H1 (cell line): ENCODE measurements around the gene FBXO30. TPM values are rescaled to one million over a fixed set of nuclear protein-coding genes. Genes with fewer than 3 reads are reported as not detected.

ENCODE experiments used
- CTCF ChIA-PET: fragments of 300-600 bp; sonication (Branson Sonifier 250); formaldehyde crosslinking; loops from one replicate; lab custom pipeline; 2021; ENCODE audit not compliant: partially characterized antibody; lab: Charles Lee
- POLR2A ChIA-PET: fragments of 300-600 bp; sonication (Branson Sonifier 250); formaldehyde crosslinking; loops from one replicate; lab custom pipeline; 2021; ENCODE audit warnings: inconsistent platforms; ENCODE audit not compliant: partially characterized antibody; lab: Charles Lee
- DNase-seq, 2 experiments: peaks; one replicate each; pipeline versions ENCODE4 v3.0.0 to v3.0.0-alpha.2; 2010 to 2022; ENCODE audit warnings: low spot score in 2 of 2, low read depth in 1 of 2, mixed read lengths in 1 of 2
- FAIRE-seq: peaks from 2 replicates; lab custom pipeline; 2011; peaks lifted over from hg19 to GRCh38; lab: Jason Lieb, UNC
- H2AFZ ChIP-seq: 2 replicates; pipeline ENCODE4 v1.8.1; 2012; ENCODE audit warnings: low read length, inconsistent platforms
- H2AK5ac ChIP-seq: 2 replicates; pipeline ENCODE4 v1.6.1; 2013; ENCODE audit warnings: low read depth, low read length
- H2BK120ac ChIP-seq: replicated peaks from 2 replicates; pipeline ENCODE3; 2013; ENCODE audit warnings: low read depth, low read length, inconsistent platforms
- H2BK12ac ChIP-seq: 2 replicates; pipeline ENCODE4 v1.6.1; 2013; ENCODE audit warnings: low read depth, low read length
- H2BK15ac ChIP-seq: 2 replicates; pipeline ENCODE4 v1.6.1; 2013; ENCODE audit warnings: low read length
- H2BK20ac ChIP-seq: 2 replicates; pipeline ENCODE4 v1.6.1; 2013; ENCODE audit warnings: low read length
- H2BK5ac ChIP-seq: 2 replicates; pipeline ENCODE4 v1.6.1; 2013; ENCODE audit warnings: low read depth, low read length
- H3K14ac ChIP-seq: 2 replicates; pipeline ENCODE4 v1.6.1; 2013; ENCODE audit warnings: inconsistent platforms; ENCODE audit not compliant: insufficient read length
- H3K18ac ChIP-seq: 2 replicates; pipeline ENCODE4 v1.6.1; 2013; ENCODE audit warnings: low read length; ENCODE audit errors: extremely low read depth
- H3K23ac ChIP-seq: 2 replicates; pipeline ENCODE4 v1.6.1; 2013; ENCODE audit warnings: inconsistent platforms; ENCODE audit not compliant: insufficient read length
- H3K23me2 ChIP-seq: 2 replicates; pipeline ENCODE4 v1.6.1; 2013; ENCODE audit warnings: low read depth, low read length
- H3K27ac ChIP-seq: 2 replicates; pipeline ENCODE4 v1.6.1; 2011; ENCODE audit warnings: low read depth, low read length, inconsistent platforms
- H3K27me3 ChIP-seq, 4 experiments: replicated peaks in 1 of 4; 1 replicate in 1 of 4; 2 replicates in 3 of 4; pipeline versions ENCODE4 v1.6.1 to v1.8.1; 2011 to 2013; ENCODE audit warnings: low read length in 3 of 4, mild to moderate bottlenecking in 3 of 4, inconsistent platforms in 2 of 4, mixed read lengths in 2 of 4, moderate library complexity in 1 of 4; ENCODE audit not compliant: control insufficient read depth in 3 of 4, insufficient read depth in 3 of 4; ENCODE audit errors: extremely low read depth in 1 of 4
- H3K36me3 ChIP-seq, 4 experiments: 2 replicates each; pipeline versions ENCODE4 v1.6.1 to v1.8.1; 2011 to 2013; ENCODE audit warnings: mild to moderate bottlenecking in 4 of 4, low read length in 3 of 4, moderate library complexity in 2 of 4, control low read depth in 1 of 4, inconsistent platforms in 1 of 4; ENCODE audit not compliant: insufficient read depth in 4 of 4, control insufficient read depth in 2 of 4
- H3K4ac ChIP-seq: replicated peaks from 2 replicates; pipeline ENCODE3; 2013; ENCODE audit warnings: low read length, low read depth, mixed read lengths, inconsistent platforms; ENCODE audit not compliant: insufficient read length
- H3K4me1 ChIP-seq, 4 experiments: replicated peaks in 1 of 4; 1 replicate in 1 of 4; 2 replicates in 3 of 4; pipeline versions ENCODE4 v1.6.1 to v1.8.1; 2011 to 2013; ENCODE audit warnings: low read length in 3 of 4, inconsistent platforms in 2 of 4, mixed read lengths in 1 of 4; ENCODE audit not compliant: insufficient read depth in 4 of 4, control insufficient read depth in 3 of 4
- H3K4me2 ChIP-seq, 2 experiments: 2 replicates each; pipeline versions ENCODE4 v1.6.1 to v1.8.1; 2011 to 2013; ENCODE audit warnings: low read depth in 2 of 2, low read length in 2 of 2, control low read depth in 1 of 2, inconsistent platforms in 1 of 2, mild to moderate bottlenecking in 1 of 2; ENCODE audit not compliant: insufficient read depth in 1 of 2
- H3K4me3 ChIP-seq, 4 experiments: fragments of 200-600, 300-600 bp in 1 of 4; sonication (generic), shearing (Covaris generic), sonication (Bioruptor Twin) in 1 of 4; 2 replicates each; pipeline versions ENCODE4 v1.5.1 to v1.8.1; 2011 to 2016; ENCODE audit warnings: low read length in 4 of 4, low read depth in 3 of 4, control low read depth in 2 of 4, inconsistent platforms in 2 of 4, mild to moderate bottlenecking in 2 of 4, mixed read lengths in 1 of 4, moderate library complexity in 1 of 4; ENCODE audit not compliant: insufficient read depth in 2 of 4; ENCODE audit errors: extremely low read depth in 1 of 4
- H3K56ac ChIP-seq: replicated peaks from 2 replicates; pipeline ENCODE3; 2013; ENCODE audit warnings: low read depth, mild to moderate bottlenecking, mixed read lengths, low read length, inconsistent platforms; ENCODE audit not compliant: insufficient read length
- H3K79me1 ChIP-seq: 2 replicates; pipeline ENCODE4 v1.6.1; 2013; ENCODE audit warnings: low read depth, low read length, control low read depth
- H3K79me2 ChIP-seq, 2 experiments: 2 replicates each; pipeline versions ENCODE4 v1.6.1 to v1.8.1; 2012 to 2013; ENCODE audit warnings: low read length in 2 of 2, mild to moderate bottlenecking in 2 of 2, inconsistent platforms in 1 of 2; ENCODE audit not compliant: insufficient read depth in 2 of 2, control insufficient read depth in 1 of 2
- H3K9ac ChIP-seq, 4 experiments: replicated peaks in 1 of 4; 1 replicate in 1 of 4; 2 replicates in 3 of 4; pipeline versions ENCODE4 v1.6.1 to v1.8.1; 2011 to 2013; ENCODE audit warnings: low read depth in 3 of 4, low read length in 3 of 4, control low read depth in 2 of 4, mild to moderate bottlenecking in 2 of 4, moderate library complexity in 2 of 4, inconsistent platforms in 1 of 4; ENCODE audit errors: extremely low read depth in 1 of 4
- H3K9me3 ChIP-seq, 2 experiments: 2 replicates each; pipeline versions ENCODE4 v1.6.1 to v1.8.1; 2012 to 2013; ENCODE audit warnings: mild to moderate bottlenecking in 2 of 2, moderate library complexity in 2 of 2, control low read depth in 1 of 2, inconsistent platforms in 1 of 2, low read depth in 1 of 2, low read length in 1 of 2, mixed read lengths in 1 of 2; ENCODE audit not compliant: insufficient read depth in 2 of 2
- H4K20me1 ChIP-seq, 2 experiments: replicated peaks in 1 of 2; 2 replicates each; pipeline versions ENCODE3 to v1.8.1; 2011 to 2013; ENCODE audit warnings: inconsistent platforms in 2 of 2, low read length in 2 of 2, mild to moderate bottlenecking in 1 of 2; ENCODE audit not compliant: insufficient read depth in 2 of 2, control insufficient read depth in 1 of 2
- H4K5ac ChIP-seq: 2 replicates; pipeline ENCODE4 v1.6.1; 2013; ENCODE audit warnings: low read length, low read depth, mixed read lengths, inconsistent platforms; ENCODE audit not compliant: insufficient read length
- H4K8ac ChIP-seq: 2 replicates; pipeline ENCODE4 v1.8.0; 2013; ENCODE audit warnings: mild to moderate bottlenecking, moderate library complexity, low read length, inconsistent platforms; ENCODE audit not compliant: insufficient read depth; ENCODE audit errors: extremely low read depth
- H4K91ac ChIP-seq: replicated peaks from 2 replicates; pipeline ENCODE3; 2013; ENCODE audit warnings: low read length, mixed read lengths, inconsistent platforms; ENCODE audit not compliant: insufficient read length
- ATF3 ChIP-seq: IDR thresholded peaks from 2 replicates; pipeline ENCODE4 v1.6.1; 2011; ENCODE audit warnings: low read depth, mild to moderate bottlenecking, low read length; ENCODE audit not compliant: insufficient read depth
- CREB1 ChIP-seq: IDR thresholded peaks from 2 replicates; pipeline ENCODE4 v1.6.1; 2012; ENCODE audit warnings: inconsistent platforms
- CTBP2 ChIP-seq: IDR thresholded peaks from 2 replicates; pipeline ENCODE4 v1.7.0; 2011; ENCODE audit warnings: borderline replicate concordance, mild to moderate bottlenecking, moderate library complexity, mixed read lengths, low read length; ENCODE audit not compliant: insufficient read depth, insufficient read length
- EGR1 ChIP-seq: IDR thresholded peaks from 2 replicates; pipeline ENCODE4 v1.6.1; 2011; ENCODE audit warnings: low read depth, low read length, borderline replicate concordance
- GABPA ChIP-seq: IDR thresholded peaks from 2 replicates; pipeline ENCODE4 v1.6.1; 2011; ENCODE audit warnings: mild to moderate bottlenecking, low read length, moderate library complexity, borderline replicate concordance; ENCODE audit not compliant: insufficient read depth
- POLR2AphosphoS5 ChIP-seq: IDR thresholded peaks from 2 replicates; pipeline ENCODE4 v1.6.1; 2011; ENCODE audit warnings: low read depth, low read length
- RAD21 ChIP-seq, 2 experiments: IDR thresholded peaks in 1 of 2; conservative IDR thresholded peaks in 1 of 2; 2 replicates each; pipeline ENCODE4 v1.6.1; 2011; ENCODE audit warnings: low read depth in 2 of 2, low read length in 2 of 2, improper control_type of control experiment in 1 of 2, inconsistent platforms in 1 of 2, mild to moderate bottlenecking in 1 of 2, moderate library complexity in 1 of 2
- SIN3A ChIP-seq, 2 experiments: IDR thresholded peaks in 1 of 2; conservative IDR thresholded peaks in 1 of 2; 2 replicates each; pipeline ENCODE4 v1.6.1; 2011 to 2012; ENCODE audit warnings: low read length in 2 of 2, improper control_type of control experiment in 1 of 2, low read depth in 1 of 2, mild to moderate bottlenecking in 1 of 2
- TAF7 ChIP-seq: optimal IDR thresholded peaks from 2 replicates; pipeline ENCODE3; 2011; ENCODE audit warnings: low read depth, mild to moderate bottlenecking, inconsistent platforms, low read length, moderate library complexity, borderline replicate concordance
- TBP ChIP-seq: IDR thresholded peaks from 2 replicates; pipeline ENCODE4 v1.6.1; 2011; ENCODE audit warnings: low read depth, low read length, improper control_type of control experiment
- YY1 ChIP-seq: IDR thresholded peaks from 2 replicates; pipeline ENCODE4 v1.6.1; 2011; ENCODE audit warnings: low read depth, mild to moderate bottlenecking, low read length
- ZNF274 ChIP-seq: IDR thresholded peaks from 2 replicates; pipeline ENCODE4 v1.7.0; 2012; ENCODE audit warnings: low read length, borderline replicate concordance; ENCODE audit errors: extremely low read depth
- WGBS, 2 experiments: shearing (Covaris generic) in 1 of 2; methylation state at CpG; one replicate each; pipeline versions ENCODE4 v1.1.6 to v1.1.7; 2013 to 2015; ENCODE audit warnings: low lambda C conversion rate in 2 of 2, mixed read lengths in 2 of 2, inconsistent platforms in 1 of 2, low coverage in 1 of 2, missing lambda C conversion rate in 1 of 2; ENCODE audit not compliant: insufficient replicate concordance in 2 of 2, insufficient coverage in 1 of 2, insufficient read length in 1 of 2; ENCODE audit errors: extremely low coverage in 1 of 2, missing lambda C conversion rate in 1 of 2; 5-methylcytosine and 5-hydroxymethylcytosine counted together
- polyA plus RNA-seq, 7 experiments: library from polyadenylated mRNA; depleted of rRNA in 3 of 7; stranded (reverse) in 5 of 7; unstranded in 2 of 7; fragments of >200 nt in 5 of 7; fragments of 200-250 nt in 2 of 7; gene quantifications; 1 replicate in 5 of 7; 2 replicates in 1 of 7; 4 replicates in 1 of 7; pipeline versions ENCODE4 v1.2.1 to v1.2.3, GENCODE V29; 2011 to 2013; ENCODE audit warnings: missing spikeins in 2 of 7, mixed read lengths in 2 of 7
- total RNA-seq: library from RNA; stranded (reverse); fragmentation: NEBNext Ultra II Directional; extraction: Animal tissue kit (Norgen Biotek cat#: 25700); gene quantifications from 2 replicates; pipeline ENCODE4 v1.2.1, GENCODE V29; 2021

FBXO30 gene
- total and polyA plus RNA-seq, 2 of the 8 experiments (the other 6 are each of a cell fraction or from before 2014, with no cell fraction given): 3.9 to 18.3 TPM

DNA sequence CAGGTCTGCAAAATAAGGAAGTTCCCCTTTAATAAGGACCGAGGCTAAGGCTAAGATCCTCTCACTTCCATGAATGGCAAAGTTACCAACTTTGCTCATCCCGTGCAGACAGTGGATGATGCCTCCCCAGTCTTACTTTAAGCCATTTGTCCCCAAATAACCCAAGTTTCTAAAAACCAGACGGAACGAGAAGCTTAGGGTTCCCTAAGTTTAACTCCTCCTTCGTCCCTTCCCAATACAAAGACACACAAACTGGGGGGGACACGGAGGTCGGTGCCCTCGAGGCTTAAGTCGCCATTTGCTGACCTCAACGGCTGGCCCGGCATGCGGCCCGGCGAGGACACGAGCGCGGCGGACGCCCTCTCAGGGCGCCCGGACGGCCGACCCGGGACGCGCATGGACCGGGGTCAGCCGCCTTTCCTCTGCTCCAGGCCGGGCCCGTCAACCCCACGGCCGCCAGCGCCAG, 527 bp downstream of the FBXO30 start:
- Histone ChIP-seq H3K36me3 (no peaks in the 10 kb centered on the region), H4K5ac (peak overlapping the region; percentile 8), H3K14ac (no peak overlapping the region), H2BK5ac (peak overlapping the region; percentile 79), H3K4me1 (peaks cover 0 to 7% (median 3%) of the 10 kb centered on the region in 4 experiments; a peak in 4 of 7 replicates), H3K27ac (peak overlapping the region; percentile 89), H3K4ac (peak overlapping the region; percentile 87), H3K18ac (peak overlapping the region; percentile 89), H3K4me3 (peak overlapping the region; percentile 56 to 96 (median 88)), H3K79me1 (no peaks in the 10 kb centered on the region), H3K23ac (no peak overlapping the region), H2AFZ (peak overlapping the region; percentile 82; the same call in 1 of the 2 replicates), H3K9ac (peak overlapping the region; percentile 87 to 97 (median 94)), H3K27me3 (no peaks in the 10 kb centered on the region), H2BK15ac (no peak overlapping the region), H2BK12ac (peak overlapping the region; percentile 81; the same call in 1 of the 2 replicates), H4K91ac (peak overlapping the region; percentile 81), H3K56ac (peak overlapping the region; percentile 46), H3K79me2 (peaks cover 7 to 54% of the 10 kb centered on the region in 2 experiments), H2AK5ac (no peak overlapping the region), H4K8ac (peak overlapping the region; percentile 97; the same call in 1 of the 2 replicates), H3K4me2 (peak overlapping the region; percentile 74 to 84), H3K9me3 (no peaks in the 10 kb centered on the region), H3K23me2 (peaks cover 5% of the 10 kb centered on the region), H2BK120ac (no peak overlapping the region), H2BK20ac (no peak overlapping the region), H4K20me1 (peaks cover 3 to 14% of the 10 kb centered on the region in 2 experiments)
- FAIRE-seq (no peak), DNase-seq (no peak)
- ChIA-PET POLR2A (interaction anchor here (0.9 to 2.9 kb wide), 10 partner anchors 8 to 150 kb away, joined by 4 to 44 read pairs (median 7); partner anchors contain the start of genes EPM2A and SHPRH), CTCF (no interaction called here)
- WGBS, 2 experiments: 2% methylated on average over 16 of the region's 33 CpGs; no CpG with 5 or more reads in 1 of the 2 experiments
- peak; percentile 27 for TF ChIP-seq TAF7
- TF ChIP-seq YY1: peak; percentile 82
- no peak for TF ChIP-seq ZNF274
- peak; percentile 75; the same call in 1 of the 2 replicates for TF ChIP-seq POLR2AphosphoS5
- peak; percentile 59 for TF ChIP-seq CREB1
- no peak for TF ChIP-seq CTBP2
- no peak for TF ChIP-seq RAD21 (IDR thresholded peaks at IDR 0.05 in 1 of 2, conservative IDR thresholded peaks at IDR 0.05 in 1 of 2; ENCODE audit: low read depth in 2 of 2, low read length in 2 of 2)
- TF ChIP-seq SIN3A (conservative IDR thresholded peaks at IDR 0.05 in 1 of 2, IDR thresholded peaks at IDR 0.05 in 1 of 2; ENCODE audit: low read depth in 1 of 2, low read length in 2 of 2): peak in 1 of 2 experiments; percentile 25; a peak in 1 of 4 replicates
- TF ChIP-seq ATF3: no peak
- TF ChIP-seq GABPA: no peak
- TF ChIP-seq TBP: peak; percentile 12; the same call in 1 of the 2 replicates
- no peak for TF ChIP-seq EGR1
